GM13977 (cell line): ENCODE results near the gene EXOC6B.

ENCODE experiments used
- DNase-seq: peaks from one replicate; pipeline ENCODE4 v3.0.0; 2012; ENCODE audit warnings: low spot score
- in situ Hi-C: fragments of 300-500 bp; cut with MboI; formaldehyde crosslinking; loops from one replicate; pipeline ENCODE4 v1.12.0; 2022; ENCODE audit warnings: low sequenced_read_pairs, low pct_unique_long_range_greater_than_20kb, mixed read lengths, inconsistent platforms; ENCODE audit not compliant: unreplicated experiment
- TF ChIP-seq, protein P1 (sequence below): IDR thresholded peaks from 2 replicates; pipeline ENCODE4 v1.5.1; 2012; ENCODE audit warnings: mild to moderate bottlenecking, control low read depth; ENCODE audit not compliant: insufficient read depth; ENCODE audit errors: extremely low read depth, missing control alignments

EXOC6B gene

DNA sequence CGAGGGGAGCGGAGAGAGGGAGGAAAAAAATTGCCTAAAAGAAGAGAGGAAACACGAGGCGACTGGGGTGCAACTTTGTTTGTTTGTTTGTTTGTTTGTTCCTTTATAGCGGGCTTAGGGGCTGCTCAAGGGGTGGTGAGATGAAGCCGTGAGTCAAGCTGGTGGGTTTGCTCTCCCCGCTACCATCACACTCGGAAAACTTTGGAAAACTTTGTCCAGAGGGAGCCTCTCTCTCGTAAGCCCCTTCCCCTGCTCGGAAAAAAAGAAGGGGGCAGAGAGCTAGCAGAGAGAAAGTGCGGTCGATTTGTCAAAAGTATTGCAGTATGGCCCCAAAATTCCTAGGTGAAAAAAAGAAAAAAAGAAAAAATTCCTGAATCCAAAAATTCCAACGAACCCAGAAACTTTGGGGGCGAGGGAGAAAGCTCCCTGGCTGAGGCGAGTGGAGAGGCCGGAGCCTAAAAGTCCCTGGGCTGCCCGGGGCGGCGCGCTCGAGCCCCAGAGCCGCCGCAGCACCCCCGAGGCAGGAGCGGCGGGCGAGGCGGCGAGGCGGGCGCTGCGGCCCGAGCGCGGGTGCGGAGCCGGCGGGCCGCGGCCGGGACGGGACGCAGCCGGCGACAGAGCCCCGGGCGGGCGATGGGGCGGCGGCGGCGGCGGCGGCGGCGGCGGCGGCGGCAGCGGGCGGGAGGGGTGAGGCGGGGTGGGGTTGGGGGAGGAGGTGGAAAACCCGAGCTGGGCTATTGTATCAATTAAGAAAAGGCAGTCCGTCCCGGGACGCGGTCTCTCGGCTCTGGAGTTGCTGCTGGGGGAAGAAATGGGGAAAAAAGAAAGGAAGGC lies 677.6 kb downstream of the EXOC6B start:
- in situ Hi-C loops = no loop called here
- DNase-seq = peak; percentile 54

GRCh38 chr2:72147303-72147971 lies 678.4 kb downstream of the EXOC6B start, which contains the start of gene CYP26B1:
TSS of gene CYP26B1 (minus strand) at chr2:72147862. CDS start at chr2:72147834, 28 bp downstream.
- DNase-seq = peak; percentile 48

More for the DNA sequence above, 677.6 kb downstream of the EXOC6B start:
- TF ChIP-seq, protein P1, sequence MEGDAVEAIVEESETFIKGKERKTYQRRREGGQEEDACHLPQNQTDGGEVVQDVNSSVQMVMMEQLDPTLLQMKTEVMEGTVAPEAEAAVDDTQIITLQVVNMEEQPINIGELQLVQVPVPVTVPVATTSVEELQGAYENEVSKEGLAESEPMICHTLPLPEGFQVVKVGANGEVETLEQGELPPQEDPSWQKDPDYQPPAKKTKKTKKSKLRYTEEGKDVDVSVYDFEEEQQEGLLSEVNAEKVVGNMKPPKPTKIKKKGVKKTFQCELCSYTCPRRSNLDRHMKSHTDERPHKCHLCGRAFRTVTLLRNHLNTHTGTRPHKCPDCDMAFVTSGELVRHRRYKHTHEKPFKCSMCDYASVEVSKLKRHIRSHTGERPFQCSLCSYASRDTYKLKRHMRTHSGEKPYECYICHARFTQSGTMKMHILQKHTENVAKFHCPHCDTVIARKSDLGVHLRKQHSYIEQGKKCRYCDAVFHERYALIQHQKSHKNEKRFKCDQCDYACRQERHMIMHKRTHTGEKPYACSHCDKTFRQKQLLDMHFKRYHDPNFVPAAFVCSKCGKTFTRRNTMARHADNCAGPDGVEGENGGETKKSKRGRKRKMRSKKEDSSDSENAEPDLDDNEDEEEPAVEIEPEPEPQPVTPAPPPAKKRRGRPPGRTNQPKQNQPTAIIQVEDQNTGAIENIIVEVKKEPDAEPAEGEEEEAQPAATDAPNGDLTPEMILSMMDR = no peak

GRCh38 chr2:72146347-72147302 lies 679.2 kb downstream of the EXOC6B start:
- in situ Hi-C loops = no loop called here
- DNase-seq = peak; percentile 48
- TF ChIP-seq, protein P1 = no peak

More at GRCh38 chr2:72147303-72147971, 678.4 kb downstream of the EXOC6B start, which contains the start of gene CYP26B1:
- TF ChIP-seq, protein P1 = no peak
- in situ Hi-C loops = no loop called here

DNA sequence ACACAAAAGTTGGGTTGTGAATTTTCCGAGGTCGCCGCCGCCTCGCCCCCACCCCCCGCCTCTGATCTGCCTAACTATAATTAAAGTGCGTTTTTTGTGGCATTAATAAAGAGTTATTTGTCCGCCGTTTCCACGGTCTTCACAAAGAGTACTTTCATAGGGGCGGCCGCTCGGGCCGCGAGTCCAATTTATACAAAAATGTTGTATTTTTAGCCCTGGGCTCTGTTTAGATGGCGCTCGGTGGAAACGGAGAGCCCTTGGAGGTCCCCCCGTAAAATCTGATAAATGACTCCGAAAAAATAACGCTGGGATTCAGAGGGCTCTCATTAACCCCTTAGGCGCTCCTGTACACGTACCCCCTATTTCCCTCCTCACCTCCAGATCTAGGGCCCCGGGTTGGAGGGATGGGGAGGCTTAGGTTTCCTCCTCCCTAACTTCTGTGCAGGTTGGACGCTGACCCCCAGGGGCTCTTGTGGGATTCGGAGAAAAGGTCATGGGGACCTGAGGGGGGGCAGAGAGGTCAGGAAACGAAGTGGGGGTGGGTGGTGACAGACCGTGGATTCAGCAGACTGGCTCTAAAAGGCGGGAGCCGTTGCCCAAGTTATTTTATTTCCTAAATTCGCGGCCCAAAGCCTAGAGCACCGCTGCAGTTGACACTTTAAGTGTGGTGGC lies 680.0 kb downstream of the EXOC6B start:
- TF ChIP-seq, protein P1 = no peak
- in situ Hi-C loops = no loop called here

DNA sequence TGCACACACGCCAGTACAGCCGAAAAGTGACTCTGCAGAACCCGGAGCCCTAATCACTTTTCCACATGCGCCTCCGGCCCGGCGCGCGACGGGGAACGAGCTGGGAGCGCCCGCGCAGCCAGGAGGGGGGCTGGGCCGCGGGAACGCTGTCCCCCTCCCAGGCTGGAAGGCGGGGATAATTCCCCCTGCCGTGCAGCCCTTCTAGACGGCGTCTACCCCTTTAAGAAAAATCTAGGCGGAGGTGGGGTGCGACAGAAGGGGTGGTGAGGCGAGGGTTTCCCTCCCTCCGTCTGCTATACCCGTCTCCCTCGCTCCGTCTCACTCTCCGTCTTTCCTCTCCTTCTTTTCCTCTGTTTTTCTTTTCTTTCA lies 680.6 kb downstream of the EXOC6B start:
- peak; percentile 53 for DNase-seq
- in situ Hi-C loops = no loop called here
- TF ChIP-seq, protein P1 = no peak

More for the DNA sequence above, 680.0 kb downstream of the EXOC6B start:
- DNase-seq = peak; percentile 34
